HL-60 (cell line): Measurements from ENCODE around the gene MEF2C.

Experiments
- DNase-seq, 2 experiments: peaks; one replicate each; pipeline ENCODE4 v3.0.0-alpha.2; 2010 to 2020; ENCODE audit warnings: low read depth in 1 of 2, low spot score in 1 of 2
- H3K27ac ChIP-seq: fragments of 250-450 bp; sonication (Bioruptor Pico); replicated peaks from 2 replicates; pipeline ENCODE4 v1.5.1; 2020; ENCODE audit warnings: mild to moderate bottlenecking, moderate library complexity
- H3K27me3 ChIP-seq: fragments of 250-450 bp; sonication (Bioruptor Pico); 2 replicates; pipeline ENCODE4 v1.5.1; 2021; ENCODE audit warnings: mild to moderate bottlenecking, moderate library complexity; ENCODE audit not compliant: insufficient read depth, poor library complexity, severe bottlenecking
- H3K4me3 ChIP-seq: replicated peaks from 2 replicates; pipeline ENCODE4 v1.5.1; 2011; ENCODE audit warnings: mild to moderate bottlenecking, control low read depth, low read length; ENCODE audit not compliant: insufficient read depth
- CTCF ChIP-seq: IDR thresholded peaks from one replicate; pipeline ENCODE4 v1.5.1; 2011; ENCODE audit warnings: low read length, control low read depth, inconsistent platforms; ENCODE audit not compliant: insufficient read depth
- GABPA ChIP-seq: IDR thresholded peaks from 2 replicates; pipeline ENCODE4 v1.6.1; 2012; ENCODE audit warnings: low read depth
- POLR2AphosphoS5 ChIP-seq: IDR thresholded peaks from 2 replicates; pipeline ENCODE4 v1.6.1; 2012; ENCODE audit warnings: low read depth
- REST ChIP-seq: IDR thresholded peaks from 2 replicates; pipeline ENCODE4 v1.6.1; 2012; ENCODE audit warnings: low read depth; ENCODE audit not compliant: insufficient replicate concordance
- SPI1 ChIP-seq: IDR thresholded peaks from 2 replicates; pipeline ENCODE4 v1.6.1; 2012; ENCODE audit warnings: low read depth, mild to moderate bottlenecking, borderline replicate concordance

MEF2C gene

GRCh38 chr5:88807327-88807726 is 75.7 kb downstream of the MEF2C start:
- TF ChIP-seq CTCF: no peak
- TF ChIP-seq POLR2AphosphoS5: no peak
- TF ChIP-seq GABPA: no peak
- no peak for TF ChIP-seq SPI1
- Histone ChIP-seq H3K27me3 (no peaks in the 10 kb centered on the region), H3K27ac (no peak overlapping the region), H3K4me3 (no peak overlapping the region)
- no peak for DNase-seq

GRCh38 chr5:88806338-88806737 is 76.6 kb downstream of the MEF2C start:
- DNase-seq: no peak
- no peak for TF ChIP-seq POLR2AphosphoS5
- no peak for TF ChIP-seq SPI1
- no peak for TF ChIP-seq CTCF
- TF ChIP-seq REST: no peak
- no peak for TF ChIP-seq GABPA
- Histone ChIP-seq H3K27me3 (no peaks in the 10 kb centered on the region), H3K27ac (no peak overlapping the region), H3K4me3 (no peak overlapping the region)

GRCh38 chr5:88805151-88805784 is 77.7 kb downstream of the MEF2C start:
- H3K27me3 ChIP-seq: no peaks in the 10 kb centered on the region
- no peak overlapping the region for H3K4me3 ChIP-seq
- TF ChIP-seq REST: no peak
- no peak for TF ChIP-seq GABPA
- TF ChIP-seq CTCF: no peak
- no peak for TF ChIP-seq SPI1
- no peak for TF ChIP-seq POLR2AphosphoS5
- H3K27ac ChIP-seq: no peak overlapping the region
- DNase-seq: no peak

GRCh38 chr5:88804444-88804843 is 78.5 kb downstream of the MEF2C start:
- Histone ChIP-seq H3K27me3 (no peaks in the 10 kb centered on the region), H3K4me3 (no peak overlapping the region), H3K27ac (no peak overlapping the region)
- no peak for DNase-seq
- no peak for TF ChIP-seq POLR2AphosphoS5
- no peak for TF ChIP-seq GABPA
- no peak for TF ChIP-seq SPI1
- TF ChIP-seq CTCF: no peak
- TF ChIP-seq REST: no peak
